ENCODE data around the gene LRRC4B.
"Not testable (repeated sequence)": the region's sequence is repeated elsewhere in the genome, so short reads cannot be mapped to it uniquely, and the experiment has no call there.

The LRRC4B gene

GRCh38 chr19:50602935-50603334 lies 34.7 kb upstream of the LRRC4B start:
- DNase-seq (ENCODE audit: low spot score): no peak
- in situ Hi-C loops (cut with MboI; ENCODE audit: low pct_unique_long_range_greater_than_20kb, low sequenced_read_pairs, unreplicated experiment): no loop called here
- no peak for TF ChIP-seq CTCF (IDR thresholded peaks at IDR 0.05; ENCODE audit: extremely low read depth, insufficient read depth, missing control alignments)

GRCh38 chr19:50602496-50602895 lies 34.3 kb upstream of the LRRC4B start:
- DNase-seq (ENCODE audit: low spot score): no peak
- in situ Hi-C loops (cut with MboI; ENCODE audit: low pct_unique_long_range_greater_than_20kb, low sequenced_read_pairs, unreplicated experiment): no loop called here
- TF ChIP-seq CTCF (IDR thresholded peaks at IDR 0.05; ENCODE audit: extremely low read depth, insufficient read depth, missing control alignments): no peak

- in situ Hi-C loops (cut with MboI; ENCODE audit: low pct_unique_long_range_greater_than_20kb, low sequenced_read_pairs, unreplicated experiment): no loop called here
- DNase-seq (ENCODE audit: low spot score): no peak
Measured at GRCh38 chr19:50602089-50602422, 33.8 kb upstream of the LRRC4B start.

GRCh38 chr19:50601407-50602088 lies 33.3 kb upstream of the LRRC4B start:
- DNase-seq (ENCODE audit: low spot score): no peak
- in situ Hi-C loops (cut with MboI; ENCODE audit: low pct_unique_long_range_greater_than_20kb, low sequenced_read_pairs, unreplicated experiment): no loop called here
- TF ChIP-seq CTCF (IDR thresholded peaks at IDR 0.05; ENCODE audit: extremely low read depth, insufficient read depth, missing control alignments): no peak

More at GRCh38 chr19:50602089-50602422, 33.8 kb upstream of the LRRC4B start:
- no peak for TF ChIP-seq CTCF (IDR thresholded peaks at IDR 0.05; ENCODE audit: extremely low read depth, insufficient read depth, missing control alignments)

- no peak for TF ChIP-seq CTCF (IDR thresholded peaks at IDR 0.05; ENCODE audit: extremely low read depth, insufficient read depth, missing control alignments)
- no peak for DNase-seq (ENCODE audit: low spot score)
- in situ Hi-C loops (cut with MboI; ENCODE audit: low pct_unique_long_range_greater_than_20kb, low sequenced_read_pairs, unreplicated experiment): no loop called here
Measured at GRCh38 chr19:50599427-50599826, 31.2 kb upstream of the LRRC4B start.

- in situ Hi-C loops (cut with MboI; ENCODE audit: low pct_unique_long_range_greater_than_20kb, low sequenced_read_pairs, unreplicated experiment): no loop called here
- no peak for DNase-seq (ENCODE audit: low spot score)
- no peak for TF ChIP-seq CTCF (IDR thresholded peaks at IDR 0.05; ENCODE audit: extremely low read depth, insufficient read depth, missing control alignments)
Measured at GRCh38 chr19:50590191-50590590, 22.0 kb upstream of the LRRC4B start.

GRCh38 chr19:50581795-50582660 lies 13.8 kb upstream of the LRRC4B start:
- in situ Hi-C loops (cut with MboI; ENCODE audit: low pct_unique_long_range_greater_than_20kb, low sequenced_read_pairs, unreplicated experiment); DNase-seq (ENCODE audit: low spot score): not testable (repeated sequence)

Measured in GM13977 (cell line).